Measurements from ENCODE around the gene ZNF467.

The ZNF467 gene

DNA sequence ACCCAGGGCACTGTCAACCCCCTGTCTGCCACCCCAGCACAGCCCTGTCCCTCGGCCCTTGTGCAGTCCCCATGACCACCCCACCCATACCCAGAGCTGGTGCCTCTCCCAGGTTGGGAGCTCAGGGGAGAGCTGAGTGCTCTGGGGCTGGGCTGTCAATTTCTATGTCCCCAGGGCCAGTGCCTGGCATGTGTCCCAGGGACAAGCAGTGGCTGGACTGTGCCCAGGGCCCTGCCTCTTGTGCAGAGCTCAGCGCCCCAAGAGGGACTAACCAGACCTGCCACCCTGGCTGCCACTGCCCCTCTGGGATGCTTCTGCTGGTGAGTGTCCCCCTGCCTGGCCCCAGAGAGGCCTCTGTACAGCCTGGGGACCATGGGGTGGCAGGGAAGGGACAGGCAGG, 35.8 kb upstream of the ZNF467 start:
- H3K27me3 ChIP-seq (replicated peaks; ENCODE audit: insufficient read depth, low read length): peaks cover 97% of the 10 kb centered on the region

GRCh38 chr7:149808311-149808710, 34.9 kb upstream of the ZNF467 start:
- peaks cover 97% of the 10 kb centered on the region for H3K27me3 ChIP-seq (replicated peaks; ENCODE audit: insufficient read depth, low read length)
- no peaks in the 10 kb centered on the region for H3K4me1 ChIP-seq (ENCODE audit: low read length)
- H2AFZ ChIP-seq (ENCODE audit: low read length): no peak overlapping the region
- H3K9me2 ChIP-seq (replicated peaks; ENCODE audit: insufficient read depth, low read length): no peaks in the 10 kb centered on the region
- no peak overlapping the region for H3K27ac ChIP-seq (ENCODE audit: low read length)
- DNase-seq: no peak
- no peaks in the 10 kb centered on the region for H3K36me3 ChIP-seq (replicated peaks; ENCODE audit: insufficient read depth, low read length)
- H4K20me1 ChIP-seq (ENCODE audit: insufficient read depth, low read length): no peaks in the 10 kb centered on the region
- no peak overlapping the region for H3K4me3 ChIP-seq (ENCODE audit: low read length)
- H3K79me2 ChIP-seq (ENCODE audit: low read length): no peaks in the 10 kb centered on the region
- H3K9ac ChIP-seq (ENCODE audit: low read length): no peak overlapping the region
- no peaks in the 10 kb centered on the region for H3F3A ChIP-seq (ENCODE audit: insufficient read depth, low read length)
- H3K9me3 ChIP-seq (replicated peaks; ENCODE audit: insufficient read depth, low read length): no peaks in the 10 kb centered on the region
- TF ChIP-seq EZH2phosphoT487 (IDR thresholded peaks at IDR 0.05; ENCODE audit: low read length) (no peak), EZH2 (optimal IDR thresholded peaks at IDR 0.05; ENCODE audit: low read depth, low read length) (no peak)
- TF ChIP-seq, protein P1, sequence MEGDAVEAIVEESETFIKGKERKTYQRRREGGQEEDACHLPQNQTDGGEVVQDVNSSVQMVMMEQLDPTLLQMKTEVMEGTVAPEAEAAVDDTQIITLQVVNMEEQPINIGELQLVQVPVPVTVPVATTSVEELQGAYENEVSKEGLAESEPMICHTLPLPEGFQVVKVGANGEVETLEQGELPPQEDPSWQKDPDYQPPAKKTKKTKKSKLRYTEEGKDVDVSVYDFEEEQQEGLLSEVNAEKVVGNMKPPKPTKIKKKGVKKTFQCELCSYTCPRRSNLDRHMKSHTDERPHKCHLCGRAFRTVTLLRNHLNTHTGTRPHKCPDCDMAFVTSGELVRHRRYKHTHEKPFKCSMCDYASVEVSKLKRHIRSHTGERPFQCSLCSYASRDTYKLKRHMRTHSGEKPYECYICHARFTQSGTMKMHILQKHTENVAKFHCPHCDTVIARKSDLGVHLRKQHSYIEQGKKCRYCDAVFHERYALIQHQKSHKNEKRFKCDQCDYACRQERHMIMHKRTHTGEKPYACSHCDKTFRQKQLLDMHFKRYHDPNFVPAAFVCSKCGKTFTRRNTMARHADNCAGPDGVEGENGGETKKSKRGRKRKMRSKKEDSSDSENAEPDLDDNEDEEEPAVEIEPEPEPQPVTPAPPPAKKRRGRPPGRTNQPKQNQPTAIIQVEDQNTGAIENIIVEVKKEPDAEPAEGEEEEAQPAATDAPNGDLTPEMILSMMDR (IDR thresholded peaks at IDR 0.05; ENCODE audit: low read length): no peak
- no peak overlapping the region for H3K4me2 ChIP-seq (ENCODE audit: low read depth, low read length)

More for the DNA sequence above, 35.8 kb upstream of the ZNF467 start:
- Histone ChIP-seq H3K27ac (ENCODE audit: low read length) (no peak overlapping the region), H3K9me2 (replicated peaks; ENCODE audit: insufficient read depth, low read length) (no peaks in the 10 kb centered on the region), H3K4me1 (ENCODE audit: low read length) (no peaks in the 10 kb centered on the region), H3F3A (ENCODE audit: insufficient read depth, low read length) (no peaks in the 10 kb centered on the region), H3K4me3 (ENCODE audit: low read length) (no peak overlapping the region), H3K79me2 (ENCODE audit: low read length) (no peaks in the 10 kb centered on the region), H3K9me3 (replicated peaks; ENCODE audit: insufficient read depth, low read length) (no peaks in the 10 kb centered on the region), H3K9ac (ENCODE audit: low read length) (no peak overlapping the region), H2AFZ (ENCODE audit: low read length) (no peak overlapping the region), H4K20me1 (ENCODE audit: insufficient read depth, low read length) (no peaks in the 10 kb centered on the region), H3K4me2 (ENCODE audit: low read depth, low read length) (no peak overlapping the region), H3K36me3 (replicated peaks; ENCODE audit: insufficient read depth, low read length) (no peaks in the 10 kb centered on the region)
- TF ChIP-seq EZH2 (optimal IDR thresholded peaks at IDR 0.05; ENCODE audit: low read depth, low read length): no peak
- TF ChIP-seq, protein P1 (IDR thresholded peaks at IDR 0.05; ENCODE audit: low read length): no peak
- no peak for DNase-seq

DNA sequence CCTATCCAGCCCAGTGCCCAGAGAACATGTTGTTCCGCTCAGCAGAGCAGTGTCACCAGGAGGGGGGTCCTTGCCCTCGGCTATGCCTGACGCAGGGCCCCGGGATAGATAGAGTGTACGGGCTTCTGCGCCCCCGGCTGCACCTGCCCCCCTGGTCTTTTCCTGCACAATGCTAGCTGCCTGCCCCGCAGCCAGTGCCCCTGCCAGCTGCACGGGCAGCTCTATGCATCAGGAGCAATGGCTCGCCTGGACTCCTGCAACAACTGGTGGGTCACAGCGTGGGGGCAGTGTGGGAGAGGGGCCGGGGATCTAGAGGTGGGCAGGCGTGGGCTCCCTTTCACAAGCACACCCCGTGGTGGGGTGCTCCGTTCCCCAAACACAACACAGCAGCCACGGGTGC, 33.3 kb upstream of the ZNF467 start:
- Histone ChIP-seq H3K4me2 (ENCODE audit: low read depth, low read length) (no peak overlapping the region), H3K9ac (ENCODE audit: low read length) (no peak overlapping the region), H3K9me2 (replicated peaks; ENCODE audit: insufficient read depth, low read length) (no peaks in the 10 kb centered on the region), H3K9me3 (replicated peaks; ENCODE audit: insufficient read depth, low read length) (no peaks in the 10 kb centered on the region), H3K27me3 (replicated peaks; ENCODE audit: insufficient read depth, low read length) (peaks cover 87% of the 10 kb centered on the region), H3K4me1 (ENCODE audit: low read length) (no peaks in the 10 kb centered on the region), H3F3A (ENCODE audit: insufficient read depth, low read length) (no peaks in the 10 kb centered on the region), H3K27ac (ENCODE audit: low read length) (no peak overlapping the region), H2AFZ (ENCODE audit: low read length) (no peak overlapping the region), H3K4me3 (ENCODE audit: low read length) (no peak overlapping the region), H3K79me2 (ENCODE audit: low read length) (no peaks in the 10 kb centered on the region), H4K20me1 (ENCODE audit: insufficient read depth, low read length) (no peaks in the 10 kb centered on the region), H3K36me3 (replicated peaks; ENCODE audit: insufficient read depth, low read length) (no peaks in the 10 kb centered on the region)
- TF ChIP-seq EZH2phosphoT487 (IDR thresholded peaks at IDR 0.05; ENCODE audit: low read length): no peak
- TF ChIP-seq, protein P1 (IDR thresholded peaks at IDR 0.05; ENCODE audit: low read length): no peak
- TF ChIP-seq EZH2 (optimal IDR thresholded peaks at IDR 0.05; ENCODE audit: low read depth, low read length): no peak
- no peak for DNase-seq
